HFF-Myc (cell line): ENCODE measurements around the gene SMOC2.
"Not testable (repeated sequence)": the region's sequence is repeated elsewhere in the genome, so short reads cannot be mapped to it uniquely, and the experiment has no call there.

Experiments used
- DNase-seq: peaks from one replicate; pipeline ENCODE4 v3.0.0-alpha.2; 2011; ENCODE audit warnings: low read depth; ENCODE audit errors: extremely low read depth
- H3K4me3 ChIP-seq: replicated peaks from 2 replicates; pipeline ENCODE4 v1.5.1; 2011; ENCODE audit warnings: low read depth, mild to moderate bottlenecking, control low read depth, low read length
- TF ChIP-seq, protein P1 (sequence below): IDR thresholded peaks from 2 replicates; pipeline ENCODE4 v1.5.1; 2012; ENCODE audit warnings: mild to moderate bottlenecking, low read depth, low read length, control low read depth; ENCODE audit errors: missing control alignments

The SMOC2 gene

GRCh38 chr6:168686831-168687730 is 246.1 kb downstream of the SMOC2 start:
- TF ChIP-seq, protein P1, sequence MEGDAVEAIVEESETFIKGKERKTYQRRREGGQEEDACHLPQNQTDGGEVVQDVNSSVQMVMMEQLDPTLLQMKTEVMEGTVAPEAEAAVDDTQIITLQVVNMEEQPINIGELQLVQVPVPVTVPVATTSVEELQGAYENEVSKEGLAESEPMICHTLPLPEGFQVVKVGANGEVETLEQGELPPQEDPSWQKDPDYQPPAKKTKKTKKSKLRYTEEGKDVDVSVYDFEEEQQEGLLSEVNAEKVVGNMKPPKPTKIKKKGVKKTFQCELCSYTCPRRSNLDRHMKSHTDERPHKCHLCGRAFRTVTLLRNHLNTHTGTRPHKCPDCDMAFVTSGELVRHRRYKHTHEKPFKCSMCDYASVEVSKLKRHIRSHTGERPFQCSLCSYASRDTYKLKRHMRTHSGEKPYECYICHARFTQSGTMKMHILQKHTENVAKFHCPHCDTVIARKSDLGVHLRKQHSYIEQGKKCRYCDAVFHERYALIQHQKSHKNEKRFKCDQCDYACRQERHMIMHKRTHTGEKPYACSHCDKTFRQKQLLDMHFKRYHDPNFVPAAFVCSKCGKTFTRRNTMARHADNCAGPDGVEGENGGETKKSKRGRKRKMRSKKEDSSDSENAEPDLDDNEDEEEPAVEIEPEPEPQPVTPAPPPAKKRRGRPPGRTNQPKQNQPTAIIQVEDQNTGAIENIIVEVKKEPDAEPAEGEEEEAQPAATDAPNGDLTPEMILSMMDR: no peak
- no peak for DNase-seq
- H3K4me3 ChIP-seq: no peak overlapping the region

- TF ChIP-seq, protein P1: no peak
- H3K4me3 ChIP-seq: no peak overlapping the region
These were observed 249.3 kb downstream of the SMOC2 start for GRCh38 chr6:168690271-168690670.

GRCh38 chr6:168691774-168692173 is 250.8 kb downstream of the SMOC2 start:
- H3K4me3 ChIP-seq: no peak overlapping the region
- TF ChIP-seq, protein P1: no peak
- no peak for DNase-seq

More at GRCh38 chr6:168690271-168690670, 249.3 kb downstream of the SMOC2 start:
- DNase-seq: no peak

DNA sequence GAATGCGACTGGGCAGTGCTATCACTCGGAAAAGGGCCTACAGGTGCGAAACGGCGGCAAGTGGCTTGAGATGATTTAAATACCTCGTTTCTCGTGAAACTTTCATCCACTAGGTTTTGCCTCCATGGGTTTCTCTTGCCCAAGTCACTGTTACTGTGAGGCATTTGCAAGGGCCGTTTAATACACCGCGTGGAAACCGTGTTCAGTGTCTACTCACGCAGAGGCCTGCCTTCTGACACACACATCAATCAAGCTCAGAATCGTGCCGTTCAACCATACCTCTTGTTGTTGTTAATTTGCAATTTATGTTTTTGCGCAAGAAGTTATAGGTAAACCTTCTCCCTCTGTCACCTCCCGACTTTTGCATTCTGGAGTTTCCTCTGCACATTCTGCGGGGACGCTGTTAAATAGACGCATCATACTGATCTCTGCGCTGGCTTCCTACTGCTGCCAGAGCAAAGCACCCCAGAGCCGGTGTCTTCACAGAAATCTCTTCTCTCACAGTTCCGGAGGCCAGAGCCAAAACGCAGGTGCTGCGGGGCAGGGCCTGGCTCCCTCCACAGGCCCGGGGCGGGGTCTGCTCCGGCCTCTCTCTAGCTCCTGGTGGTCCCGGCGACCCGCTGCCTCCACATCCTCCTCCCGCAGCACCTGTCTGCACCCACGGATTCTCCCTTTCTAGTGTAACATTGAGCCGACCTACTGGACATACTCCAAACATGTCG is 251.4 kb downstream of the SMOC2 start:
- DNase-seq: no peak
- TF ChIP-seq, protein P1: no peak
- no peak overlapping the region for H3K4me3 ChIP-seq

DNA sequence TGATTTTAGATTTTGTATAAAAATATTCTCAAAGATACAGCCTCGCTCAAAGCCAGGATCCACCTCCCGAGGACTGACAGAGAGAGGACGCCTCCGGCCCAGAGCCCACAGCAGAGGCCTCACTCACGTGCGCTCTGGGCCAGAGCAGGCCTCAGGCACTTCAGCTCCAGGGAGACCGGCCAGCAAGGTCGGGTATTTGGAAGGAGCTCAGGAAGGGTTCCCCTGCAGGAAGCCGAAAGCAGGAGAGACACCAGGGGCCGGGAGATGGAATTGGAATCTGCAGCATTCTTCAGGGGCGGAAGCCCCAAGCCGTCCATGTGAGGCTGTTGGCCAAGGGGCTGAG is 251.9 kb downstream of the SMOC2 start:
- not testable (repeated sequence) for DNase-seq, H3K4me3 ChIP-seq

- not testable (repeated sequence) for H3K4me3 ChIP-seq, DNase-seq
These were observed 253.8 kb downstream of the SMOC2 start for GRCh38 chr6:168694797-168695196.

DNA sequence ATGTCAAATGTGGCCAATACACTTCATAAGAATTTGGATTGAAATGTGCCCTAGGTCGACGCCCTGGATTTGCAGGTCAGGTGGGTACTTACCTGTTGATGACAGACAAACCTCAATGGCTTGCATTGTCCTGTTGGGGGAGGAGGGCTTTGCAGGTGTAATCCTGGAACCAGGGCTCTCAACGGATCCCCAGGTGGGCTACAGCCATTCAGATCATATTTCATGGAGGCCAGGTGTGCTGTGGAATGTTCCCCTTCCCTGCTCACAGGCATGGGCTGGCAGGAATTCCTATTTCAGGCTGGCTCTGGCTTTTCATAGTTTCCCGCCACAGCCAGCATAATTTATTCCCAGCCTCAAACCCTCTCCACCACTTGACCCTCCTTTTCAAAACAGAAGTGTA is 254.7 kb downstream of the SMOC2 start:
- DNase-seq: no peak
- no peak overlapping the region for H3K4me3 ChIP-seq
- TF ChIP-seq, protein P1: no peak
